Neuron (in vitro differentiated cells): ENCODE results near the gene KAZN.

Source experiments
- H2AFZ ChIP-seq: one replicate; pipeline ENCODE4 v1.6.1; 2013; ENCODE audit warnings: low read depth, mild to moderate bottlenecking, inconsistent platforms, low read length, moderate library complexity
- H3K27me3 ChIP-seq: one replicate; pipeline ENCODE4 v1.6.1; 2013; ENCODE audit warnings: low read length; ENCODE audit not compliant: insufficient read depth
- H3K36me3 ChIP-seq: one replicate; pipeline ENCODE4 v1.6.1; 2013; ENCODE audit warnings: low read length; ENCODE audit not compliant: insufficient read depth
- H3K4me1 ChIP-seq: one replicate; pipeline ENCODE4 v1.6.1; 2013; ENCODE audit warnings: low read length; ENCODE audit not compliant: insufficient read depth
- H3K4me3 ChIP-seq: 2 replicates; pipeline ENCODE4 v1.5.1; 2013; ENCODE audit warnings: mild to moderate bottlenecking, low read length, moderate library complexity
- H3K9me3 ChIP-seq: one replicate; pipeline ENCODE4 v1.6.1; 2013; ENCODE audit warnings: low read length

Gene KAZN

GRCh38 chr1:14827870-14828269 lies 229.4 kb downstream of the KAZN start:
- H3K9me3 ChIP-seq = peaks cover 2% of the 10 kb centered on the region
- no peak overlapping the region for H2AFZ ChIP-seq
- H3K4me1 ChIP-seq = no peaks in the 10 kb centered on the region
- H3K36me3 ChIP-seq = peaks cover 5% of the 10 kb centered on the region
- no peaks in the 10 kb centered on the region for H3K27me3 ChIP-seq
- H3K4me3 ChIP-seq = no peak overlapping the region

DNA sequence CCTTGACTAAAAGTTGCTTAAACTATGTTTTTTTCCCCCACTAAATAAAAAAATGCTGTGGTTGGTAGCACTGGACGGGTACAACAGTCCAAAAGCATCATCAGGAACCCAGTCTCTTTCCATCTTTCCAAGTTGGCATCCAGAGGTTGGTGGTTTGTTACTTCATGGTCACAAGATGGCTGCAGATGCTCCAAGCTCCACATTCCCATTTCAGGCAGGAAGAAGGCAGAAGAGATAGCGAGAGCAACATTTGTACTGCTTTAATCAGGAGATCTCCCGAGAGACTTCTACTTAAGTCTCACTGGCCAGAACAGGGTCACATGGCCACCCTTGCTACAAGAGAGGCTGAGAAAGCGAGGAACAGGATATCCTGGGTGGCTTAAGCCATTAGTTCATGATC lies 230.2 kb downstream of the KAZN start:
- Histone ChIP-seq H3K4me1 (no peaks in the 10 kb centered on the region), H3K36me3 (peaks cover 7% of the 10 kb centered on the region), H2AFZ (no peak overlapping the region), H3K9me3 (peaks cover 2% of the 10 kb centered on the region), H3K27me3 (no peaks in the 10 kb centered on the region), H3K4me3 (no peak overlapping the region)

DNA sequence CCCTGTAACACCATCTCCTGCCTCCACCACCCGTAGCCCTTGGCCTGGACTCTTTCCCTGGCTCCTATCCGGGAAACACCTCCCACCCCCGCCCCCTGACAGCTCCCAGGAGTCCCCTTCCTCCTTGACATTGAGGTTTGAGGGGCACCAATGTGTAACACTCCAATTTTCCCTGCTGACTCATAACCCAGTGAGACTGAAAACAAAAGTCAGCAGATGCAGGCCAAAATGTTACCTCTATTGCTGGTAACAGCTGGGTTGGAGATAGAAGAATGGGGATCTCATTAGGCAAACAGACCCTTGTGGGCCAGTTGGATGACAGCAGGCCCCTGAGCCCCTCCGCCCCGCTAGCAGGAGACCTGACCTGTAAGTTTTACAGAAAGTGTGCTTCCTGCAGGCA lies 237.2 kb downstream of the KAZN start:
- Histone ChIP-seq H3K27me3 (no peaks in the 10 kb centered on the region), H3K9me3 (peaks cover 9% of the 10 kb centered on the region), H3K36me3 (peaks cover 9% of the 10 kb centered on the region), H3K4me3 (no peak overlapping the region), H3K4me1 (no peaks in the 10 kb centered on the region), H2AFZ (no peak overlapping the region)

GRCh38 chr1:14836426-14837140 lies 238.1 kb downstream of the KAZN start:
- H3K4me1 ChIP-seq = no peaks in the 10 kb centered on the region
- no peak overlapping the region for H3K4me3 ChIP-seq
- peaks cover 12% of the 10 kb centered on the region for H3K9me3 ChIP-seq
- H3K27me3 ChIP-seq = no peaks in the 10 kb centered on the region
- no peak overlapping the region for H2AFZ ChIP-seq
- H3K36me3 ChIP-seq = peaks cover 4% of the 10 kb centered on the region

- H2AFZ ChIP-seq = no peak overlapping the region
- H3K27me3 ChIP-seq = no peaks in the 10 kb centered on the region
- no peak overlapping the region for H3K4me3 ChIP-seq
- H3K4me1 ChIP-seq = no peaks in the 10 kb centered on the region
- H3K36me3 ChIP-seq = peaks cover 2% of the 10 kb centered on the region
- H3K9me3 ChIP-seq = peaks cover 25% of the 10 kb centered on the region
These were observed 241.9 kb downstream of the KAZN start for GRCh38 chr1:14840374-14840773.

GRCh38 chr1:14841456-14841855 lies 243.0 kb downstream of the KAZN start:
- Histone ChIP-seq H3K36me3 (peaks cover 2% of the 10 kb centered on the region), H2AFZ (no peak overlapping the region), H3K27me3 (no peaks in the 10 kb centered on the region), H3K4me3 (no peak overlapping the region), H3K4me1 (no peaks in the 10 kb centered on the region), H3K9me3 (peaks cover 25% of the 10 kb centered on the region)

DNA sequence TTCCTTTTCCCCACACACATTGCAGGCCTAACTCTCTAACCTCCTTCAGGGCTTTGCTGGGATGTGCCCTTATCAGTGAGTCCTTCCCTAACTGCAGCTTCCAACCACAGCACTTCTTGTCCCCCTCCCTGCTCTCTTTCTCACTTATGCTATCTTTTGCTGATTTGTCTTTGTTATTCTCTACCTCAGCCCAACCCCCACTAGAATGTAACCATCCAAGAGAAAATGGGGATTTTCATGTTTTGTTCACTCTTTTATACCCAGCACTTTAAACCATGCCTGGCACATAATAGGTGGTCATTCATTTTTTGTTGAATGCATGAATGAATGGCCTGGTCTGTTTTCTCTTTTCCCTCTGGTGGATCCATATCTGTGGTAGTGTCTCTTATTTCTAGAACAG lies 243.5 kb downstream of the KAZN start:
- peaks cover 25% of the 10 kb centered on the region for H3K9me3 ChIP-seq
- H3K27me3 ChIP-seq = no peaks in the 10 kb centered on the region
- H3K4me1 ChIP-seq = no peaks in the 10 kb centered on the region
- H3K36me3 ChIP-seq = peaks cover 2% of the 10 kb centered on the region
- H2AFZ ChIP-seq = no peak overlapping the region
- no peak overlapping the region for H3K4me3 ChIP-seq

- Histone ChIP-seq H3K4me3 (no peak overlapping the region), H2AFZ (no peak overlapping the region), H3K27me3 (no peaks in the 10 kb centered on the region), H3K4me1 (no peaks in the 10 kb centered on the region), H3K9me3 (peaks cover 25% of the 10 kb centered on the region), H3K36me3 (peaks cover 2% of the 10 kb centered on the region)
These were observed 243.9 kb downstream of the KAZN start for GRCh38 chr1:14842361-14842760.

GRCh38 chr1:14842891-14843290 lies 244.4 kb downstream of the KAZN start:
- Histone ChIP-seq H3K36me3 (peaks cover under 1% of the 10 kb centered on the region), H2AFZ (no peak overlapping the region), H3K4me3 (no peak overlapping the region), H3K4me1 (no peaks in the 10 kb centered on the region), H3K27me3 (no peaks in the 10 kb centered on the region), H3K9me3 (peaks cover 24% of the 10 kb centered on the region)

DNA sequence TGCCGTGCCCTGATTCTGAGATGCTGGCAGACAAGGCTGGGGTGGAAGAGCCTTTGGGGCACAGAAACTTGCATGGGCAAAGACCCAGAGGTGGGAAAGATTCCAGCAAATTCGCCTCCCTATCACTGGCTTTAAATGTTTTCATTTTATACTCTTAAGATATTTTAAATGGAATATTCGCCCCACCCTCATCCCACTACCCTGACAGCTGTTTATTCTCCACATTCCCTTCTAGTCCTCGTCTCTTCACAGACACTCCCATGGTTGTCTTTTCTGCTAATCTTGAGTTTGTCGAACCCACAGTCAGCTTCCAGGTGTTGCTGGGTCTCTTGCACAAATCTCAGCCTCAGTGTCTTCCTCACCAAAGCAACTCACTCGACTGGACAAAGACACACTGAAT lies 245.0 kb downstream of the KAZN start:
- Histone ChIP-seq H3K9me3 (peaks cover 23% of the 10 kb centered on the region), H3K36me3 (no peaks in the 10 kb centered on the region), H3K27me3 (no peaks in the 10 kb centered on the region), H3K4me3 (no peak overlapping the region), H3K4me1 (peaks cover 2% of the 10 kb centered on the region), H2AFZ (no peak overlapping the region)

DNA sequence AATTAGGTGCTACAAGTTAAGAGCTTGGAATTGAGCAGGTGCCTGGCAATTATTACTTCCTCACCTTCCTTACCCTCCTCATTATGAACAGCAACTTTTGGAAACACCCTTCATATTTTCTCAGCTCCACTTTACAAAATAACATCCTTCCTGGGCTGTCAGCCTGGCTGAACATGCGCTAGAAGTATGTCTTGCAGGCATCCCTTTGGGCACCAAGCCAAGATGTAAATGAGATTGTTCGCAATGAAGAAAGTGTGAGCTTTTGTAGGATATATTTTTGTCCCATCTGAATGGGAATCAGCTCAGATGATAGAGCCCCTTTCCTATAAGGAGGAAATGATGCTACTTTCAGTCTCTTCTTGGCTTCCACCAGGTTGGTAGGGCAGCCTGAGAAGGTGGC lies 245.9 kb downstream of the KAZN start:
- peaks cover 9% of the 10 kb centered on the region for H3K4me1 ChIP-seq
- no peaks in the 10 kb centered on the region for H3K36me3 ChIP-seq
- no peak overlapping the region for H3K4me3 ChIP-seq

DNA sequence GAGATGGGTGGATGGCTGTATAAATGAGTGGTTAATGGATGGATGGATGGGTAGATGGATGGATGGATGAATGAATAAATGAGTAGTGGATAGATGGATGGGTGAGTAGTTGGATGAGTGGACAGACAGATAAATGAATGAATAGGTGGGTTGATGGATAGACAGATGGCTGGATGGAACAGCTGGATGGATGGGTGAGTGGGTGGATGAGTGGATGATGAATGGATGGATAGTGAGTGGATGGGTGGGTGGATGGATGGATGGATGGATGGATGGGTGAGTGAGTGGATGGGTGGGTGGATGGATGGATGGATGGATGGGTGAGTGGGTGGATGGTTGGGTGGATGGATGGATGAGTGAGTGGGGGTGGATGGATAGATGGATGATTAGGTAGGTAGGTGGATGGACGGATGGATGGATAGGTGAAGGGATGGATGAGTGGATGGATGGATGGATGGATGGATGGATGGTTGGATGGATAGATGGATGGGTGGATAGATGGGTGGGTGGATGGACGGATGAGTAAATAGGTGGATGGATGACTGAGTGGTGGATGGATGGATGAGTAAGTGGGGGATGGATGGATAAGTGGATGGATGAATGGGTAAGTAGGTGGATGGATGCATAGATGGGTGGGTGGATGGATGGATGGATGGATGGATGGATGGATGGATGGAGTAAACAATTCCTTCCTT lies 246.6 kb downstream of the KAZN start:
- no peaks in the 10 kb centered on the region for H3K36me3 ChIP-seq
- no peak overlapping the region for H2AFZ ChIP-seq
- H3K4me1 ChIP-seq = peaks cover 9% of the 10 kb centered on the region

More for the DNA sequence above, 245.9 kb downstream of the KAZN start:
- Histone ChIP-seq H3K27me3 (no peaks in the 10 kb centered on the region), H3K9me3 (peaks cover 23% of the 10 kb centered on the region), H2AFZ (no peak overlapping the region)

DNA sequence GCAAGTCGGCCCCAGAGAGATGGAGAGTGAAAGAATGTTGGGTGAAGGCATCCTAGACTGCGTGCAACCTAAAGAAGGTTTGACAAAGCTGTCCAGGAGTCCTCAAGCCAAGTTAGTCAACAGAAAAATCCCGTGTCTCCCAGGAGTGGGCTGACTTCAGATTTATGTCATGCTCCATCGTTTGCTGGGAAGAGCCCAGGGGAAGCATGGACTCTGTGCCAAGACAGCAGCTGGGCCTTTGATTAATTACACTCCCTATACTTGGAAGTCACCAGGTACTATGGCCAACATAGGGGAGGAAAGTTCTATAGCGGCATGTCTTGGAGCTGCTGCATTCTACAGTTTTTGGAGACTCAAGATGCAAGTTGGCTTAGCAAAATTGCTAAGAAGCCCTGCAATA lies 247.4 kb downstream of the KAZN start:
- H3K27me3 ChIP-seq = no peaks in the 10 kb centered on the region
- H3K36me3 ChIP-seq = no peaks in the 10 kb centered on the region
- no peak overlapping the region for H2AFZ ChIP-seq
- peaks cover 16% of the 10 kb centered on the region for H3K9me3 ChIP-seq
- H3K4me3 ChIP-seq = no peak overlapping the region
- peaks cover 9% of the 10 kb centered on the region for H3K4me1 ChIP-seq

More for the DNA sequence above, 246.6 kb downstream of the KAZN start:
- Histone ChIP-seq H3K9me3 (peaks cover 20% of the 10 kb centered on the region), H3K4me3 (no peak overlapping the region), H3K27me3 (no peaks in the 10 kb centered on the region)
